HCT116 (cell line): ENCODE results near the gene EXOC6B. TPM values are rescaled to one million over a fixed set of nuclear protein-coding genes. Genes with fewer than 3 reads are reported as not detected.

ENCODE experiments used
- ATAC-seq: fragments of 200-7000 bp; cut with Tn5 transposase; 2 replicates; pipeline ENCODE4 v1.9.1; 2020; ENCODE audit warnings: mild to moderate bottlenecking, moderate library complexity
- BruUV-seq: library from RNA; stranded (reverse); fragments of 400-500 nt; replicated peaks from 2 replicates; lab custom pipeline; 2021; lab: Mats Ljungman, UMichigan
- CTCF ChIA-PET: fragments of 300-600 bp; sonication (Branson Sonifier 250); formaldehyde crosslinking; loops from one replicate; lab custom pipeline; 2021; ENCODE audit warnings: antibody characterized with exemption; lab: Charles Lee
- POLR2A ChIA-PET: fragments of 300-600, 350-600 bp; sonication (Branson Sonifier 250); formaldehyde crosslinking; loops from one replicate; lab custom pipeline; 2021; ENCODE audit warnings: antibody characterized with exemption; lab: Charles Lee
- RAD21 ChIA-PET, 2 experiments: fragments of 300-600 bp; sonication (Branson Sonifier 250); formaldehyde crosslinking; loops; one replicate each; lab custom pipeline; 2023; ENCODE audit warnings: low total read pairs in 2 of 2; ENCODE audit not compliant: uncharacterized antibody in 2 of 2, unreplicated experiment in 2 of 2, low non-redundant PET in 1 of 2; lab: Charles Lee
- DNase-seq: peaks from one replicate; pipeline ENCODE4 v3.0.0-alpha.2; 2010; ENCODE audit warnings: low read depth, low spot score
- H2AFZ ChIP-seq: fragments of 200-600 bp; shearing (Covaris generic), sonication (generic); 2 replicates; pipeline ENCODE4 v1.6.1; 2017; ENCODE audit warnings: low read depth, mixed run types, mixed read lengths, antibody characterized with exemption, low read length; ENCODE audit not compliant: poor library complexity, severe bottlenecking
- H3K27ac ChIP-seq: 2 replicates; pipeline ENCODE4 v1.5.1; 2012; ENCODE audit warnings: low read depth, low read length
- H3K27me3 ChIP-seq: fragments of 200-600 bp; sonication (generic); 2 replicates; pipeline ENCODE4 v1.6.1; 2016; ENCODE audit warnings: mixed run types, low read length, mixed read lengths; ENCODE audit not compliant: insufficient read depth
- H3K36me3 ChIP-seq, 2 experiments: fragments of 200-500 bp in 1 of 2; fragments of 200-600 bp in 1 of 2; sonication (Bioruptor generic) in 1 of 2; sonication (generic) in 1 of 2; 2 replicates each; pipeline versions ENCODE4 v1.5.1 to v1.6.1; 2014 to 2016; ENCODE audit warnings: low read length in 2 of 2, inconsistent platforms in 1 of 2, mixed read lengths in 1 of 2, mixed run types in 1 of 2; ENCODE audit not compliant: insufficient read depth in 2 of 2, control insufficient read depth in 1 of 2
- H3K4me1 ChIP-seq, 2 experiments: fragments of 200-600 bp in 1 of 2; sonication (generic) in 1 of 2; 2 replicates each; pipeline versions ENCODE4 v1.5.1 to v1.6.1; 2012 to 2017; ENCODE audit warnings: low read length in 2 of 2, inconsistent platforms in 1 of 2, mild to moderate bottlenecking in 1 of 2, mixed read lengths in 1 of 2, mixed run types in 1 of 2, moderate library complexity in 1 of 2; ENCODE audit not compliant: insufficient read depth in 2 of 2, control insufficient read depth in 1 of 2
- H3K4me2 ChIP-seq: fragments of 200-600 bp; sonication (generic); 2 replicates; pipeline ENCODE4 v1.6.1; 2017; ENCODE audit warnings: mixed run types, low read length, mixed read lengths
- H3K4me3 ChIP-seq, 2 experiments: fragments of 200-600 bp in 1 of 2; sonication (generic) in 1 of 2; replicated peaks in 1 of 2; 2 replicates each; pipeline ENCODE4 v1.5.1; 2011 to 2016; ENCODE audit warnings: low read length in 2 of 2, control low read depth in 1 of 2, low read depth in 1 of 2, mild to moderate bottlenecking in 1 of 2, mixed read lengths in 1 of 2, mixed run types in 1 of 2
- H3K79me2 ChIP-seq: fragments of 200-600 bp; sonication (generic); 2 replicates; pipeline ENCODE4 v1.6.1; 2017; ENCODE audit warnings: mild to moderate bottlenecking, mixed run types, low read length, moderate library complexity, mixed read lengths; ENCODE audit not compliant: insufficient read depth
- H3K9ac ChIP-seq: fragments of 200-600 bp; sonication (generic); 2 replicates; pipeline ENCODE4 v1.6.1; 2016; ENCODE audit warnings: low read length, mixed read lengths
- H3K9me2 ChIP-seq: fragments of 200-600 bp; sonication (generic), shearing (Covaris generic); 2 replicates; pipeline ENCODE4 v1.6.1; 2017; ENCODE audit warnings: mixed run types, mild to moderate bottlenecking, moderate library complexity; ENCODE audit not compliant: insufficient read depth
- H3K9me3 ChIP-seq, 2 experiments: fragments of 200-500 bp in 1 of 2; fragments of 200-600 bp in 1 of 2; sonication (Bioruptor generic) in 1 of 2; sonication (generic) in 1 of 2; 2 replicates each; pipeline ENCODE4 v1.6.1; 2014 to 2017; ENCODE audit warnings: low read length in 2 of 2, mixed read lengths in 2 of 2, inconsistent platforms in 1 of 2, low read depth in 1 of 2, mild to moderate bottlenecking in 1 of 2, mixed run types in 1 of 2, moderate library complexity in 1 of 2; ENCODE audit not compliant: control insufficient read depth in 1 of 2, insufficient read depth in 1 of 2
- H4K20me1 ChIP-seq: fragments of 200-600 bp; sonication (generic), shearing (Covaris generic); 2 replicates; pipeline ENCODE4 v1.6.1; 2017; ENCODE audit warnings: mixed run types, mild to moderate bottlenecking, moderate library complexity; ENCODE audit not compliant: insufficient read depth
- CBX3 ChIP-seq: IDR thresholded peaks from 2 replicates; pipeline ENCODE4 v1.6.1; 2012; ENCODE audit warnings: low read depth
- CEBPB ChIP-seq: IDR thresholded peaks from 2 replicates; pipeline ENCODE4 v1.6.1; 2012; ENCODE audit warnings: low read depth
- EGR1 ChIP-seq: IDR thresholded peaks from 2 replicates; pipeline ENCODE4 v1.6.1; 2012; ENCODE audit warnings: low read depth
- ELF1 ChIP-seq: IDR thresholded peaks from 2 replicates; pipeline ENCODE4 v1.6.1; 2012; ENCODE audit warnings: low read depth, borderline replicate concordance
- EZH2 ChIP-seq: fragments of 200-600 bp; sonication (generic); IDR thresholded peaks from 2 replicates; pipeline ENCODE4 v1.6.1; 2017; ENCODE audit warnings: antibody characterized with exemption, mixed run types
- FOSL1 ChIP-seq: IDR thresholded peaks from 2 replicates; pipeline ENCODE4 v1.6.1; 2012; ENCODE audit warnings: low read depth
- POLR2A ChIP-seq: IDR thresholded peaks from 2 replicates; pipeline ENCODE4 v1.7.0; 2011; ENCODE audit warnings: borderline replicate concordance; ENCODE audit not compliant: insufficient read depth, insufficient read length; ENCODE audit errors: extremely low read depth
- POLR2AphosphoS5 ChIP-seq: IDR thresholded peaks from 2 replicates; pipeline ENCODE4 v1.6.1; 2011; ENCODE audit warnings: mild to moderate bottlenecking, low read depth, low read length, moderate library complexity
- RAD21 ChIP-seq: IDR thresholded peaks from 2 replicates; pipeline ENCODE4 v1.6.1; 2012; ENCODE audit warnings: low read depth, mild to moderate bottlenecking
- REST ChIP-seq: IDR thresholded peaks from 2 replicates; pipeline ENCODE4 v1.6.1; 2012; ENCODE audit warnings: low read depth
- SRF ChIP-seq: IDR thresholded peaks from 2 replicates; pipeline ENCODE4 v1.6.1; 2012; ENCODE audit warnings: low read depth
- TCF7L2 ChIP-seq: IDR thresholded peaks from 2 replicates; pipeline ENCODE4 v1.7.0; 2011; ENCODE audit warnings: borderline replicate concordance, inconsistent platforms; ENCODE audit not compliant: insufficient read depth, insufficient read length; ENCODE audit errors: extremely low read depth
- ZFX ChIP-seq: fragments of 450-650 bp; IDR thresholded peaks from 2 replicates; pipeline ENCODE4 v1.6.1; 2017
- intact Hi-C: fragments of 100-400 bp; cut with micrococcal nuclease; formaldehyde crosslinking; loops from 2 replicates; pipeline ENCODE4 v1.10.0; 2022
- total RNA-seq: library from RNA; stranded (reverse); gene quantifications from one replicate; pipeline ENCODE4 v1.2.1, GENCODE V29; 2021; ENCODE audit not compliant: unreplicated experiment
- TF ChIP-seq, protein P1 (sequence below): IDR thresholded peaks from 2 replicates; pipeline ENCODE4 v1.6.1; 2012
- TF ChIP-seq, protein P2 (sequence below): IDR thresholded peaks from 2 replicates; pipeline ENCODE4 v1.6.1; 2012
- TF ChIP-seq, protein P3 (sequence below), 3 experiments: fragments of 200-600 bp in 1 of 3; sonication (generic) in 1 of 3; IDR thresholded peaks in 2 of 3; conservative IDR thresholded peaks in 1 of 3; 2 replicates each; pipeline ENCODE4 v1.5.1; 2012 to 2017; ENCODE audit warnings: low read depth in 2 of 3, low read length in 2 of 3, antibody characterized with exemption in 1 of 3, borderline replicate concordance in 1 of 3, control low read depth in 1 of 3, mild to moderate bottlenecking in 1 of 3, mixed read lengths in 1 of 3, mixed run types in 1 of 3, moderate library complexity in 1 of 3; ENCODE audit not compliant: insufficient read depth in 1 of 3
- TF ChIP-seq, protein P4 (sequence below): IDR thresholded peaks from 2 replicates; pipeline ENCODE4 v1.6.1; 2011; ENCODE audit warnings: mild to moderate bottlenecking, low read length, moderate library complexity; ENCODE audit not compliant: insufficient replicate concordance; ENCODE audit errors: extremely low read depth

EXOC6B gene
- total RNA-seq, 1 experiment from 2014 or later: 25.4 TPM

- ATAC-seq: no peak
- no peak overlapping the region for H3K4me3 ChIP-seq
- intact Hi-C loops: loop anchor here (5.0 kb wide), 1 partner anchor 45 kb away; no protein-coding TSS in a partner anchor
- H3K9me2 ChIP-seq: peaks cover 3% of the 10 kb centered on the region; the same call in 1 of the 2 replicates
- POLR2A ChIA-PET: no interaction called here
- no peaks in the 10 kb centered on the region for H3K9me3 ChIP-seq
- no peak overlapping the region for H3K9ac ChIP-seq
- RAD21 ChIA-PET: no interaction called here
- no peaks in the 10 kb centered on the region for H4K20me1 ChIP-seq
- peaks cover 4 to 18% of the 10 kb centered on the region in 2 experiments; a peak in 3 of 4 replicates for H3K4me1 ChIP-seq
- H3K4me2 ChIP-seq: no peak overlapping the region
- BruUV-seq: no TSS peak
- H3K27ac ChIP-seq: no peak overlapping the region
- H3K79me2 ChIP-seq: 0 out of 2 replicates have a peak, but pooled peaks cover 13% of the 10 kb centered on the region
- no peak for DNase-seq
- no peak overlapping the region for H2AFZ ChIP-seq
- no peaks in the 10 kb centered on the region for H3K27me3 ChIP-seq
- H3K36me3 ChIP-seq: no peaks in the 10 kb centered on the region
- CTCF ChIA-PET: no interaction called here
- TF ChIP-seq POLR2AphosphoS5: no peak
- TF ChIP-seq ELF1: no peak
- TF ChIP-seq ZFX: no peak
- no peak for TF ChIP-seq POLR2A
- no peak for TF ChIP-seq TCF7L2
- TF ChIP-seq, protein P1, sequence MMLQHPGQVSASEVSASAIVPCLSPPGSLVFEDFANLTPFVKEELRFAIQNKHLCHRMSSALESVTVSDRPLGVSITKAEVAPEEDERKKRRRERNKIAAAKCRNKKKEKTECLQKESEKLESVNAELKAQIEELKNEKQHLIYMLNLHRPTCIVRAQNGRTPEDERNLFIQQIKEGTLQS: no peak
- TF ChIP-seq FOSL1: no peak
- no peak for TF ChIP-seq EZH2
- no peak for TF ChIP-seq EGR1
- no peak for TF ChIP-seq CBX3
- TF ChIP-seq, protein P2, sequence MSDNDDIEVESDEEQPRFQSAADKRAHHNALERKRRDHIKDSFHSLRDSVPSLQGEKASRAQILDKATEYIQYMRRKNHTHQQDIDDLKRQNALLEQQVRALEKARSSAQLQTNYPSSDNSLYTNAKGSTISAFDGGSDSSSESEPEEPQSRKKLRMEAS: no peak
- TF ChIP-seq REST: no peak
- no peak for TF ChIP-seq SRF
- no peak for TF ChIP-seq RAD21
- TF ChIP-seq CEBPB: no peak
- TF ChIP-seq, protein P3, sequence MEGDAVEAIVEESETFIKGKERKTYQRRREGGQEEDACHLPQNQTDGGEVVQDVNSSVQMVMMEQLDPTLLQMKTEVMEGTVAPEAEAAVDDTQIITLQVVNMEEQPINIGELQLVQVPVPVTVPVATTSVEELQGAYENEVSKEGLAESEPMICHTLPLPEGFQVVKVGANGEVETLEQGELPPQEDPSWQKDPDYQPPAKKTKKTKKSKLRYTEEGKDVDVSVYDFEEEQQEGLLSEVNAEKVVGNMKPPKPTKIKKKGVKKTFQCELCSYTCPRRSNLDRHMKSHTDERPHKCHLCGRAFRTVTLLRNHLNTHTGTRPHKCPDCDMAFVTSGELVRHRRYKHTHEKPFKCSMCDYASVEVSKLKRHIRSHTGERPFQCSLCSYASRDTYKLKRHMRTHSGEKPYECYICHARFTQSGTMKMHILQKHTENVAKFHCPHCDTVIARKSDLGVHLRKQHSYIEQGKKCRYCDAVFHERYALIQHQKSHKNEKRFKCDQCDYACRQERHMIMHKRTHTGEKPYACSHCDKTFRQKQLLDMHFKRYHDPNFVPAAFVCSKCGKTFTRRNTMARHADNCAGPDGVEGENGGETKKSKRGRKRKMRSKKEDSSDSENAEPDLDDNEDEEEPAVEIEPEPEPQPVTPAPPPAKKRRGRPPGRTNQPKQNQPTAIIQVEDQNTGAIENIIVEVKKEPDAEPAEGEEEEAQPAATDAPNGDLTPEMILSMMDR (IDR thresholded peaks at IDR 0.05 in 2 of 3, conservative IDR thresholded peaks at IDR 0.05 in 1 of 3; ENCODE audit: borderline replicate concordance in 1 of 3, insufficient read depth in 1 of 3, low read depth in 2 of 3, low read length in 2 of 3): no peak
- TF ChIP-seq, protein P4, sequence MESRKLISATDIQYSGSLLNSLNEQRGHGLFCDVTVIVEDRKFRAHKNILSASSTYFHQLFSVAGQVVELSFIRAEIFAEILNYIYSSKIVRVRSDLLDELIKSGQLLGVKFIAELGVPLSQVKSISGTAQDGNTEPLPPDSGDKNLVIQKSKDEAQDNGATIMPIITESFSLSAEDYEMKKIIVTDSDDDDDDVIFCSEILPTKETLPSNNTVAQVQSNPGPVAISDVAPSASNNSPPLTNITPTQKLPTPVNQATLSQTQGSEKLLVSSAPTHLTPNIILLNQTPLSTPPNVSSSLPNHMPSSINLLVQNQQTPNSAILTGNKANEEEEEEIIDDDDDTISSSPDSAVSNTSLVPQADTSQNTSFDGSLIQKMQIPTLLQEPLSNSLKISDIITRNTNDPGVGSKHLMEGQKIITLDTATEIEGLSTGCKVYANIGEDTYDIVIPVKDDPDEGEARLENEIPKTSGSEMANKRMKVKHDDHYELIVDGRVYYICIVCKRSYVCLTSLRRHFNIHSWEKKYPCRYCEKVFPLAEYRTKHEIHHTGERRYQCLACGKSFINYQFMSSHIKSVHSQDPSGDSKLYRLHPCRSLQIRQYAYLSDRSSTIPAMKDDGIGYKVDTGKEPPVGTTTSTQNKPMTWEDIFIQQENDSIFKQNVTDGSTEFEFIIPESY: no peak
These were observed 3.9 kb downstream of the EXOC6B start for GRCh38 chr2:72821983-72822382.
